Measurements from ENCODE around the gene RECK.

RECK gene

DNA sequence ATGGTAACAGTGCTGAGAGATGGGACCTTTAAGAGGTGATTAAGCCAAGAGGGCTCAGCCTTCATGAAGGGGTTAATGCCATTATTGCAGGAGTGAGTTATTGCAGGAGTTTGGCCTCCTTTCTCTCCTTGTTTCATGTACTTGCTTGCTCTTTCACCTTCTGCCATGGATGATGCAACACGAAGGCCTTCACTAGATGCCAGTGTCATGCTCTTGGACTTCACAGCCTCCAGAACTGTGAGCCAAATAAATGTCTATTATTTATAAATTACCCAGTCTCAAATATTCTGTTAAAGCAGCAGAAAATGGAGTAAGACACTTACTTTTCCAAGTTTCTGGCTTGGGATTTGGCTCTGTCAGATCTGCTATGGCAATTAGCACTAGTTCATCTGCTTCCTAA, 38.4 kb upstream of the RECK start:
- DNase-seq (ENCODE audit: low read depth, low spot score), result no peak
- in situ Hi-C loops (cut with HindIII; ENCODE audit: low sequenced_read_pairs), result no loop called here
- no peak for TF ChIP-seq CTCF (IDR thresholded peaks at IDR 0.05; ENCODE audit: low read depth, low read length)
- no peak overlapping the region for H3K4me3 ChIP-seq (ENCODE audit: low read depth, low read length)

DNA sequence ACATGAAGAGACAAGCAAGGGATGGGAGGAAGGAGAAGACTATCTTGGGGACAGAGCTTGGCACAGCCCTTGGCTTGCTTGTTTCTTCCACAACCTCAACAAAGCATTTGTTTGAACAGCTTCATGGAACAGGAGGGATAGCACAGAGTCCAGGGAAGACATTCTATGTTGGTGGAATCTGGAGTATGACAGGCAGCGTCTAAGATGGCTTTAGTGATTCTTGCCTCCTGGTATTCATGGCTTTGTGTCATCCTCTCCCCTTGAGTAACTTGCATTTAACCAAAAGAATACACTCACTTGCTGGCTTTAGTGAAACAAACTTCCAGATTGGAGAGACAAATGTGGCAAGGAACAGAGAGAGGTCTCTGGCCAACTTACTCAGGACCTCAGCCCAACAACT, 30.8 kb upstream of the RECK start:
- DNase-seq (ENCODE audit: low read depth, low spot score), result no peak
- no peak overlapping the region for H3K4me3 ChIP-seq (ENCODE audit: low read depth, low read length)
- no peak for TF ChIP-seq CTCF (IDR thresholded peaks at IDR 0.05; ENCODE audit: low read depth, low read length)
- in situ Hi-C loops (cut with HindIII; ENCODE audit: low sequenced_read_pairs), result no loop called here

- no peak for DNase-seq (ENCODE audit: low read depth, low spot score)
- in situ Hi-C loops (cut with HindIII; ENCODE audit: low sequenced_read_pairs), result no loop called here
- H3K4me3 ChIP-seq (ENCODE audit: low read depth, low read length), result no peak overlapping the region
- no peak for TF ChIP-seq CTCF (IDR thresholded peaks at IDR 0.05; ENCODE audit: low read depth, low read length)
Measured at GRCh38 chr9:36006549-36007315, 30.0 kb upstream of the RECK start.

GRCh38 chr9:36007316-36007708, 29.4 kb upstream of the RECK start:
- DNase-seq (ENCODE audit: low read depth, low spot score), result no peak
- no peak for TF ChIP-seq CTCF (IDR thresholded peaks at IDR 0.05; ENCODE audit: low read depth, low read length)
- in situ Hi-C loops (cut with HindIII; ENCODE audit: low sequenced_read_pairs), result no loop called here
- no peak overlapping the region for H3K4me3 ChIP-seq (ENCODE audit: low read depth, low read length)

DNA sequence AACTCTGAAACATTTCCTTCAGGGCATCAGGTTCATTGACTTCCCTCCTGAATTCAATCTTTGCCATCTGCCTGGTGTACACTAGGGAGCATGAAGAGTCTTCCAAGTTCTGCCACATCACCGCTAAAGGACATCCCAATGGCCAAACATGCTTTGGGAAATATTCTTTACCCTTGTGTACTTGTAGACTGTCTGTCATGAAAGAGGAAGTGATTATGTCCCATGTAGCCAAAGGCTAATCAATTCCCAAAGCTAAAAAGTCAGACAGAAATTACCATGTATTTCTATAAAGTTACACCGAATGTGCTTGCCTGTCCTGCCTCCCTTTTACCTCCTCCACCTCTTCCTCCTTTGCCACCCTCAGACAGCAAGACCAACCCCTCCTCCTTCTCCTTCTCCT, 28.9 kb upstream of the RECK start:
- H3K4me3 ChIP-seq (ENCODE audit: low read depth, low read length), result no peak overlapping the region
- TF ChIP-seq CTCF (IDR thresholded peaks at IDR 0.05; ENCODE audit: low read depth, low read length), result no peak
- DNase-seq (ENCODE audit: low read depth, low spot score), result no peak
- in situ Hi-C loops (cut with HindIII; ENCODE audit: low sequenced_read_pairs), result no loop called here

GRCh38 chr9:36008774-36009300, 27.9 kb upstream of the RECK start:
- in situ Hi-C loops (cut with HindIII; ENCODE audit: low sequenced_read_pairs), result no loop called here
- H3K4me3 ChIP-seq (ENCODE audit: low read depth, low read length), result no peak overlapping the region
- DNase-seq (ENCODE audit: low read depth, low spot score), result peak; percentile 54
- TF ChIP-seq CTCF (IDR thresholded peaks at IDR 0.05; ENCODE audit: low read depth, low read length), result peak; percentile 99

All from astrocyte of the spinal cord (primary cell).